ENCODE measurements around the gene MAP3K12. TPM values are rescaled to one million over a fixed set of nuclear protein-coding genes. Genes with fewer than 3 reads are reported as not detected.

MAP3K12 gene
- polyA plus RNA-seq, 1 donor from 2014 or later = 82.0 TPM

DNA sequence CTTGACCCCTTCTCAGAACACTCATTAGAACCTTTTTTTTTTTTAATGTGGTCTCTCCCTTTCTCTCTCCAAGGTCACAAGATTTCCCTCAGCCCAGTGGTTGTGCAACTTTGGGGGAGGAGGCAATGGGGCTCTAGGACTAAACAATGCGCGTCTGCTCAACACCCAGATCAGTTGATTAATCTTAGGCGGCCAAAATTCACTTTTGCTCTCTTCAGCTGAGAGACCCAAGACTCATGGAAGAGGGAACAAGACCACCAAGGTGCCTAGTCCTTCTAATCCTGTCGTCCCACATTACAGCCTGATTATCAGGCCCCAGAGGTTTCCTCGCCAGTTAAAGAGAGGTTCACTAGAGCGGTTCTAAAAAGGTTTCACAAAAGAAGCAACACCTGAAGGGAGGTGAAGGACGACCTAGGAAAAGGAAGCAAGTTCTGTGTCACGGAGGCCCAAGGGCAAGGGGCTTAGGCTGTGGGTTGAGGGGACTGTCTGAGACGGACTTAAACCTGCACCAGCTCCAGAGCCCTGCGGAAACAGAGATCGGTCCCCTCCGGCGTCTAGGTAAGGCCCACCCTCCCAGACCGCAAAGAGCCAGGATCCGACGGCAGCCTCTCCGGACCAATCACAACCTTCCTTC is 1.0 kb upstream of the MAP3K12 start:
- H3K9me2 ChIP-seq (ENCODE audit: insufficient read depth, low read length) = no peaks in the 10 kb centered on the region
- H3K79me2 ChIP-seq (replicated peaks; ENCODE audit: insufficient read depth, low read length) = peaks cover 50% of the 10 kb centered on the region
- peak overlapping the region; percentile 96 for H3K4me2 ChIP-seq (ENCODE audit: low read length)
- peak overlapping the region; percentile 71 for H3K4me3 ChIP-seq (ENCODE audit: low read length)
- no peaks in the 10 kb centered on the region for H3K27me3 ChIP-seq (ENCODE audit: insufficient read depth, low read depth, low read length)
- peak overlapping the region; percentile 99 for H3K27ac ChIP-seq (ENCODE audit: low read length)
- H3K9me3 ChIP-seq (ENCODE audit: low read length) = no peaks in the 10 kb centered on the region
- peaks cover 3% of the 10 kb centered on the region for H3K36me3 ChIP-seq (ENCODE audit: insufficient read depth, low read length)
- peak; percentile 67 for TF ChIP-seq TAF1 (IDR thresholded peaks at IDR 0.05; ENCODE audit: low read depth)
- TF ChIP-seq POLR2AphosphoS5 (IDR thresholded peaks at IDR 0.05) = peak; percentile 98
- no peak for TF ChIP-seq SMC3 (conservative IDR thresholded peaks at IDR 0.05; ENCODE audit: poor library complexity)
- TF ChIP-seq RAD21 (conservative IDR thresholded peaks at IDR 0.05) = no peak
- H3K9ac ChIP-seq (ENCODE audit: low read length) = peak overlapping the region; percentile 99
- H4K20me1 ChIP-seq (ENCODE audit: insufficient read depth) = no peaks in the 10 kb centered on the region
- H2AFZ ChIP-seq (ENCODE audit: low read depth, low read length) = no peak overlapping the region
- peaks cover 13% of the 10 kb centered on the region for H3F3A ChIP-seq (ENCODE audit: insufficient read depth, low read length, poor library complexity, severe bottlenecking)

DNA sequence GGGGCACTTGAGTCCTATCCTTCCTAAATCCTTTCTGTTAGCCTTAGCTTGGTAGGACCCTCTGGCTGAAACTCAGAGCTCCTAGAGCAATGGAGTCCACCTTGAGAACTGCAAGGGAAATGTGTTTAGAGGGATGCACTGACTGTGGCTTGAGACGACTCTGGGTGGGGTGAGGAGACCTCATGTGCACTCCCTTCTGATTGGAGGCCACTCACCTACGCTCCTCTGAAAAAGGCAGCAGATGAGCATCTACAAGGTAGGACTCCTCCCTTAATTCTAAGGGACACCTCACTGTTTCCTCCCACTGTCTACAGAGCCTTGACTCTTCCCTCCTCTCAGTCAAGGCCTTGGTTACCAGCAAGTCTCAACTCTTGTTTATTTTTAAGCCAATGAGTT is 1.0 kb downstream of the MAP3K12 start:
- Histone ChIP-seq H3F3A (ENCODE audit: insufficient read depth, low read length, poor library complexity, severe bottlenecking) (peaks cover 13% of the 10 kb centered on the region), H3K9me3 (ENCODE audit: low read length) (no peaks in the 10 kb centered on the region), H4K20me1 (ENCODE audit: insufficient read depth) (no peaks in the 10 kb centered on the region), H3K9ac (ENCODE audit: low read length) (peak overlapping the region; percentile 99), H3K36me3 (ENCODE audit: insufficient read depth, low read length) (peaks cover 3% of the 10 kb centered on the region), H3K27me3 (ENCODE audit: insufficient read depth, low read depth, low read length) (no peaks in the 10 kb centered on the region), H3K4me2 (ENCODE audit: low read length) (peak overlapping the region; percentile 72), H3K27ac (ENCODE audit: low read length) (peak overlapping the region; percentile 99), H2AFZ (ENCODE audit: low read depth, low read length) (no peak overlapping the region), H3K4me3 (ENCODE audit: low read length) (peak overlapping the region; percentile 71), H3K79me2 (replicated peaks; ENCODE audit: insufficient read depth, low read length) (peaks cover 57% of the 10 kb centered on the region), H3K9me2 (ENCODE audit: insufficient read depth, low read length) (no peaks in the 10 kb centered on the region)
- TF ChIP-seq POLR2AphosphoS5 (IDR thresholded peaks at IDR 0.05) = no peak
- TF ChIP-seq MXI1 (conservative IDR thresholded peaks at IDR 0.05; ENCODE audit: poor library complexity, severe bottlenecking) = no peak
- TF ChIP-seq, protein P1, sequence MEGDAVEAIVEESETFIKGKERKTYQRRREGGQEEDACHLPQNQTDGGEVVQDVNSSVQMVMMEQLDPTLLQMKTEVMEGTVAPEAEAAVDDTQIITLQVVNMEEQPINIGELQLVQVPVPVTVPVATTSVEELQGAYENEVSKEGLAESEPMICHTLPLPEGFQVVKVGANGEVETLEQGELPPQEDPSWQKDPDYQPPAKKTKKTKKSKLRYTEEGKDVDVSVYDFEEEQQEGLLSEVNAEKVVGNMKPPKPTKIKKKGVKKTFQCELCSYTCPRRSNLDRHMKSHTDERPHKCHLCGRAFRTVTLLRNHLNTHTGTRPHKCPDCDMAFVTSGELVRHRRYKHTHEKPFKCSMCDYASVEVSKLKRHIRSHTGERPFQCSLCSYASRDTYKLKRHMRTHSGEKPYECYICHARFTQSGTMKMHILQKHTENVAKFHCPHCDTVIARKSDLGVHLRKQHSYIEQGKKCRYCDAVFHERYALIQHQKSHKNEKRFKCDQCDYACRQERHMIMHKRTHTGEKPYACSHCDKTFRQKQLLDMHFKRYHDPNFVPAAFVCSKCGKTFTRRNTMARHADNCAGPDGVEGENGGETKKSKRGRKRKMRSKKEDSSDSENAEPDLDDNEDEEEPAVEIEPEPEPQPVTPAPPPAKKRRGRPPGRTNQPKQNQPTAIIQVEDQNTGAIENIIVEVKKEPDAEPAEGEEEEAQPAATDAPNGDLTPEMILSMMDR (IDR thresholded peaks at IDR 0.05; ENCODE audit: poor library complexity, severe bottlenecking) = no peak
- TF ChIP-seq RAD21 (conservative IDR thresholded peaks at IDR 0.05) = no peak

DNA sequence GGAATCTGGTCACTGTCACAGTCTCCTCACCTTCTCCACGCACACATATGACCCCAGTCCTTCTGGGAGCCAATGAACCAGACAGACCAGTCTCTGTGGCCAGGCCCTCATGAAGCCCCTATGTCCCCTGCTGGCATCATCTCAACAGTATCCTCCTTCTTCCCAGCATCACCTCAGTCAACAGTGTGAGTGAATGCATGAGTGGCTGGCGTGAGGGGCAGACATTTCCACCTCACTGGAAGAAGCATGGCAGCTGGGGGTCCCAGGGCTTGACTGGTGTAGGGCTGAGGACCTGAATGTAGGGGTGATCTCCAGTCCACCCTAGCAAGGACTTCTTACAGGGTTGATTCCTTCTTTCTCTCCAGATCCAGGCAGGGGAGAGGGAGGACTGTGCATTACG is 1.8 kb downstream of the MAP3K12 start:
- peak overlapping the region; percentile 71 for H3K4me3 ChIP-seq (ENCODE audit: low read length)
- H3K27ac ChIP-seq (ENCODE audit: low read length) = no peak overlapping the region
- H3K9me2 ChIP-seq (ENCODE audit: insufficient read depth, low read length) = no peaks in the 10 kb centered on the region
- TF ChIP-seq POLR2AphosphoS5 (IDR thresholded peaks at IDR 0.05) (no peak), MXI1 (conservative IDR thresholded peaks at IDR 0.05; ENCODE audit: poor library complexity, severe bottlenecking) (no peak), EZH2 (IDR thresholded peaks at IDR 0.05; ENCODE audit: borderline replicate concordance, insufficient read depth, low read length, poor library complexity, severe bottlenecking) (no peak), SMC3 (conservative IDR thresholded peaks at IDR 0.05; ENCODE audit: poor library complexity) (no peak), RAD21 (conservative IDR thresholded peaks at IDR 0.05) (no peak), TAF1 (IDR thresholded peaks at IDR 0.05; ENCODE audit: low read depth) (no peak), EP300 (conservative IDR thresholded peaks at IDR 0.05; ENCODE audit: poor library complexity, severe bottlenecking) (no peak)
- TF ChIP-seq, protein P1 (IDR thresholded peaks at IDR 0.05; ENCODE audit: poor library complexity, severe bottlenecking) = no peak
- TF ChIP-seq, protein P2, sequence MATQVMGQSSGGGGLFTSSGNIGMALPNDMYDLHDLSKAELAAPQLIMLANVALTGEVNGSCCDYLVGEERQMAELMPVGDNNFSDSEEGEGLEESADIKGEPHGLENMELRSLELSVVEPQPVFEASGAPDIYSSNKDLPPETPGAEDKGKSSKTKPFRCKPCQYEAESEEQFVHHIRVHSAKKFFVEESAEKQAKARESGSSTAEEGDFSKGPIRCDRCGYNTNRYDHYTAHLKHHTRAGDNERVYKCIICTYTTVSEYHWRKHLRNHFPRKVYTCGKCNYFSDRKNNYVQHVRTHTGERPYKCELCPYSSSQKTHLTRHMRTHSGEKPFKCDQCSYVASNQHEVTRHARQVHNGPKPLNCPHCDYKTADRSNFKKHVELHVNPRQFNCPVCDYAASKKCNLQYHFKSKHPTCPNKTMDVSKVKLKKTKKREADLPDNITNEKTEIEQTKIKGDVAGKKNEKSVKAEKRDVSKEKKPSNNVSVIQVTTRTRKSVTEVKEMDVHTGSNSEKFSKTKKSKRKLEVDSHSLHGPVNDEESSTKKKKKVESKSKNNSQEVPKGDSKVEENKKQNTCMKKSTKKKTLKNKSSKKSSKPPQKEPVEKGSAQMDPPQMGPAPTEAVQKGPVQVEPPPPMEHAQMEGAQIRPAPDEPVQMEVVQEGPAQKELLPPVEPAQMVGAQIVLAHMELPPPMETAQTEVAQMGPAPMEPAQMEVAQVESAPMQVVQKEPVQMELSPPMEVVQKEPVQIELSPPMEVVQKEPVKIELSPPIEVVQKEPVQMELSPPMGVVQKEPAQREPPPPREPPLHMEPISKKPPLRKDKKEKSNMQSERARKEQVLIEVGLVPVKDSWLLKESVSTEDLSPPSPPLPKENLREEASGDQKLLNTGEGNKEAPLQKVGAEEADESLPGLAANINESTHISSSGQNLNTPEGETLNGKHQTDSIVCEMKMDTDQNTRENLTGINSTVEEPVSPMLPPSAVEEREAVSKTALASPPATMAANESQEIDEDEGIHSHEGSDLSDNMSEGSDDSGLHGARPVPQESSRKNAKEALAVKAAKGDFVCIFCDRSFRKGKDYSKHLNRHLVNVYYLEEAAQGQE (IDR thresholded peaks at IDR 0.05; ENCODE audit: borderline replicate concordance) = no peak
- H2AFZ ChIP-seq (ENCODE audit: low read depth, low read length) = no peak overlapping the region
- peaks cover 55% of the 10 kb centered on the region for H3K79me2 ChIP-seq (replicated peaks; ENCODE audit: insufficient read depth, low read length)
- no peaks in the 10 kb centered on the region for H3K9me3 ChIP-seq (ENCODE audit: low read length)
- peaks cover 13% of the 10 kb centered on the region for H3F3A ChIP-seq (ENCODE audit: insufficient read depth, low read length, poor library complexity, severe bottlenecking)
- H3K27me3 ChIP-seq (ENCODE audit: insufficient read depth, low read depth, low read length) = no peaks in the 10 kb centered on the region
- peaks cover 3% of the 10 kb centered on the region for H3K36me3 ChIP-seq (ENCODE audit: insufficient read depth, low read length)
- no peaks in the 10 kb centered on the region for H4K20me1 ChIP-seq (ENCODE audit: insufficient read depth)
- no peak overlapping the region for H3K9ac ChIP-seq (ENCODE audit: low read length)
- peak overlapping the region; percentile 72 for H3K4me2 ChIP-seq (ENCODE audit: low read length)

All from neural cell (in vitro differentiated cells).